Stimulated activated naive CD8-positive, alpha-beta T cell treated with anti-CD3 and anti-CD28 coated beads, Interleukin-15, Interleukin-2, amounts not matched to agents 100 U/mL and 50 U/mL, for 24 hours (primary cell): ENCODE results near the gene WDR54.
A peak's percentile ranks its signal among the peaks of the same experiment; 100 is the strongest.
"Not testable (repeated sequence)": the region's sequence is repeated elsewhere in the genome, so short reads cannot be mapped to it uniquely, and the experiment has no call there.

Source experiments
- ATAC-seq: fragments of 150-1000 bp; cut with Tn5 transposase; one replicate; pipeline ENCODE4 v1.10.0; 2021
- DNase-seq: peaks from one replicate; pipeline ENCODE4 v3.0.0; 2021

The WDR54 gene

GRCh38 chr2:74457129-74457548, 35.6 kb downstream of the WDR54 start:
- ATAC-seq (no peak), DNase-seq (no peak)

GRCh38 chr2:74457549-74458131, 36.1 kb downstream of the WDR54 start:
- DNase-seq (peak; percentile 90), ATAC-seq (peak; percentile 41)

- peak; percentile 96 for DNase-seq
- ATAC-seq = peak; percentile 91
Measured at GRCh38 chr2:74458132-74458937, 36.8 kb downstream of the WDR54 start, which contains the start of gene WBP1. Gene WBP1 (plus strand): TSS chr2:74458438. CDS start chr2:74458603, 165 bp downstream.

GRCh38 chr2:74458938-74459363, 37.4 kb downstream of the WDR54 start:
- ATAC-seq = no peak
- no peak for DNase-seq

GRCh38 chr2:74459503-74460118, 38.1 kb downstream of the WDR54 start:
- ATAC-seq, DNase-seq: not testable (repeated sequence)

- not testable (repeated sequence) for DNase-seq, ATAC-seq
Measured at GRCh38 chr2:74460187-74460586, 38.7 kb downstream of the WDR54 start.

- DNase-seq (no peak), ATAC-seq (no peak)
Measured at GRCh38 chr2:74461187-74462053, 39.9 kb downstream of the WDR54 start.

GRCh38 chr2:74462054-74462785, 40.7 kb downstream of the WDR54 start:
- DNase-seq = no peak
- no peak for ATAC-seq

- DNase-seq (no peak), ATAC-seq (no peak)
Measured at GRCh38 chr2:74462786-74463105, 41.2 kb downstream of the WDR54 start.

GRCh38 chr2:74464406-74464805, 42.9 kb downstream of the WDR54 start:
- no peak for ATAC-seq
- no peak for DNase-seq

- DNase-seq, ATAC-seq: not testable (repeated sequence)
Measured at GRCh38 chr2:74470742-74471141, 49.2 kb downstream of the WDR54 start.

GRCh38 chr2:74471332-74472065, 50.0 kb downstream of the WDR54 start:
- DNase-seq = no peak
- no peak for ATAC-seq

- DNase-seq (peak; percentile 96), ATAC-seq (peak; percentile 95)
Measured at GRCh38 chr2:74472086-74472944, 50.8 kb downstream of the WDR54 start, which contains the start of gene MRPL53. Gene MRPL53 (minus strand): TSS chr2:74472680. CDS start chr2:74472660, 20 bp downstream.

GRCh38 chr2:74472945-74473258, 51.4 kb downstream of the WDR54 start:
- no peak for DNase-seq
- ATAC-seq = no peak

- ATAC-seq = no peak
- DNase-seq = no peak
Measured at GRCh38 chr2:74474481-74474880, 53.0 kb downstream of the WDR54 start.

GRCh38 chr2:74474899-74475298, 53.4 kb downstream of the WDR54 start:
- DNase-seq (no peak), ATAC-seq (no peak)
